Measurements from ENCODE around the gene NGFR.
A peak's percentile ranks its signal among the peaks of the same experiment; 100 is the strongest.

NGFR gene

GRCh38 chr17:49554694-49555494 lies 59.8 kb downstream of the NGFR start:
- DNase-seq (ENCODE audit: low spot score in 2 of 2), result no peak
- no peak overlapping the region for H3K4me3 ChIP-seq
- no peaks in the 10 kb centered on the region for H3K36me3 ChIP-seq (replicated peaks)
- no peaks in the 10 kb centered on the region for H3K27me3 ChIP-seq (ENCODE audit: low read depth)
- in situ Hi-C loops (cut with MboI; ENCODE audit: low sequenced_read_pairs), result loop anchor here (10.0 kb wide), 2 partner anchors 120 to 150 kb away; no protein-coding TSS in a partner anchor
- H3K9me3 ChIP-seq, result no peaks in the 10 kb centered on the region
- H3K4me1 ChIP-seq, result peaks cover 3% of the 10 kb centered on the region; the same call in 1 of the 2 replicates

- no peaks in the 10 kb centered on the region for H3K36me3 ChIP-seq (replicated peaks)
- no peak overlapping the region for H3K4me3 ChIP-seq
- peaks cover 3% of the 10 kb centered on the region; the same call in 1 of the 2 replicates for H3K4me1 ChIP-seq
- in situ Hi-C loops (cut with MboI; ENCODE audit: low sequenced_read_pairs), result loop anchor here (10.0 kb wide), 2 partner anchors 121 to 151 kb away; no protein-coding TSS in a partner anchor
- no peak for DNase-seq (ENCODE audit: low spot score in 2 of 2)
- no peaks in the 10 kb centered on the region for H3K27me3 ChIP-seq (ENCODE audit: low read depth)
- no peaks in the 10 kb centered on the region for H3K9me3 ChIP-seq
Measured at GRCh38 chr17:49555495-49556222, 60.6 kb downstream of the NGFR start.

- in situ Hi-C loops (cut with MboI; ENCODE audit: low sequenced_read_pairs), result loop anchor here (10.0 kb wide), 2 partner anchors 122 to 152 kb away; no protein-coding TSS in a partner anchor
- Histone ChIP-seq H3K4me1 (peaks cover 3% of the 10 kb centered on the region; the same call in 1 of the 2 replicates), H3K36me3 (replicated peaks) (no peaks in the 10 kb centered on the region), H3K4me3 (no peak overlapping the region), H3K27me3 (ENCODE audit: low read depth) (no peaks in the 10 kb centered on the region), H3K9me3 (no peaks in the 10 kb centered on the region)
- DNase-seq (ENCODE audit: low spot score in 2 of 2), result peak; percentile 80 to 90
Measured at GRCh38 chr17:49556223-49556943, 61.3 kb downstream of the NGFR start.

- H3K36me3 ChIP-seq (replicated peaks), result no peaks in the 10 kb centered on the region
- in situ Hi-C loops (cut with MboI; ENCODE audit: low sequenced_read_pairs), result loop anchor here (10.0 kb wide), 2 partner anchors 123 to 153 kb away; no protein-coding TSS in a partner anchor
Measured at GRCh38 chr17:49557312-49558024, 62.4 kb downstream of the NGFR start.

More at GRCh38 chr17:49557312-49558024, 62.4 kb downstream of the NGFR start:
- Histone ChIP-seq H3K27me3 (ENCODE audit: low read depth) (no peaks in the 10 kb centered on the region), H3K9me3 (no peaks in the 10 kb centered on the region), H3K4me3 (no peak overlapping the region), H3K4me1 (peaks cover 3% of the 10 kb centered on the region; the same call in 1 of the 2 replicates)
- peak; percentile 71 to 72 for DNase-seq (ENCODE audit: low spot score in 2 of 2)

Data from HAP-1 (cell line).